IPS DF 6.9 (cell line): ENCODE results near the gene CDR2.
"Not testable (repeated sequence)": the region's sequence is repeated elsewhere in the genome, so short reads cannot be mapped to it uniquely, and the experiment has no call there.

Source experiments
- DNase-seq: peaks from one replicate; pipeline ENCODE4 v3.0.0-alpha.2; 2013; ENCODE audit warnings: low read depth, low spot score
- H3K27ac ChIP-seq: one replicate; pipeline ENCODE4 v1.5.1; 2013; ENCODE audit warnings: low read length, control low read depth
- H3K27me3 ChIP-seq: 2 replicates; pipeline ENCODE4 v1.6.1; 2013; ENCODE audit warnings: mild to moderate bottlenecking, low read length; ENCODE audit not compliant: control insufficient read depth, insufficient read depth
- H3K36me3 ChIP-seq: 2 replicates; pipeline ENCODE4 v1.6.1; 2013; ENCODE audit warnings: low read length; ENCODE audit not compliant: control insufficient read depth, insufficient read depth
- H3K4me1 ChIP-seq: 2 replicates; pipeline ENCODE4 v1.6.1; 2013; ENCODE audit warnings: low read length; ENCODE audit not compliant: control insufficient read depth, insufficient read depth
- H3K4me3 ChIP-seq: 2 replicates; pipeline ENCODE4 v1.5.1; 2013; ENCODE audit warnings: mild to moderate bottlenecking, low read length
- H3K9me3 ChIP-seq: 2 replicates; pipeline ENCODE4 v1.6.1; 2013; ENCODE audit warnings: low read length, inconsistent platforms; ENCODE audit not compliant: control insufficient read depth, insufficient read depth
- WGBS: extraction: QIAGEN DNeasy Blood & Tissue Kit; methylation state at CpG from one replicate; pipeline ENCODE4 v1.1.7; 2013; ENCODE audit warnings: mixed read lengths, missing lambda C conversion rate; ENCODE audit not compliant: insufficient read length, insufficient coverage; 5-methylcytosine and 5-hydroxymethylcytosine counted together

Gene CDR2

GRCh38 chr16:22379656-22380055 lies 5.2 kb upstream of the CDR2 start:
- no peaks in the 10 kb centered on the region for H3K4me1 ChIP-seq
- H3K9me3 ChIP-seq = no peaks in the 10 kb centered on the region
- no peaks in the 10 kb centered on the region for H3K27me3 ChIP-seq
- H3K4me3 ChIP-seq = no peak overlapping the region
- no peak overlapping the region for H3K27ac ChIP-seq
- DNase-seq = no peak
- H3K36me3 ChIP-seq = no peaks in the 10 kb centered on the region
- WGBS = no CpG with 5 or more reads among the region's 7 CpGs

GRCh38 chr16:22375963-22376640 lies 1.7 kb upstream of the CDR2 start:
- H3K27ac ChIP-seq = no peak overlapping the region
- H3K36me3 ChIP-seq = no peaks in the 10 kb centered on the region
- no peaks in the 10 kb centered on the region for H3K4me1 ChIP-seq
- no peaks in the 10 kb centered on the region for H3K27me3 ChIP-seq
- WGBS = no CpG with 5 or more reads among the region's 8 CpGs
- DNase-seq = no peak
- no peaks in the 10 kb centered on the region for H3K9me3 ChIP-seq
- H3K4me3 ChIP-seq = no peak overlapping the region

GRCh38 chr16:22375117-22375962 lies 921 bp upstream of the CDR2 start:
- H3K27ac ChIP-seq = no peak overlapping the region
- no CpG with 5 or more reads among the region's 28 CpGs for WGBS

GRCh38 chr16:22373662-22374310 lies 633 bp downstream of the CDR2 start:
- DNase-seq = no peak
- H3K4me3 ChIP-seq = peak overlapping the region; percentile 70
- H3K9me3 ChIP-seq = no peaks in the 10 kb centered on the region
- no CpG with 5 or more reads among the region's 51 CpGs for WGBS
- H3K27ac ChIP-seq = no peak overlapping the region
- no peaks in the 10 kb centered on the region for H3K4me1 ChIP-seq
- H3K36me3 ChIP-seq = no peaks in the 10 kb centered on the region
- no peaks in the 10 kb centered on the region for H3K27me3 ChIP-seq

More at GRCh38 chr16:22375117-22375962, 921 bp upstream of the CDR2 start:
- DNase-seq = no peak
- H3K4me1 ChIP-seq = no peaks in the 10 kb centered on the region
- peak overlapping the region; percentile 72; the same call in 1 of the 2 replicates for H3K4me3 ChIP-seq
- no peaks in the 10 kb centered on the region for H3K36me3 ChIP-seq
- no peaks in the 10 kb centered on the region for H3K9me3 ChIP-seq
- H3K27me3 ChIP-seq = no peaks in the 10 kb centered on the region

GRCh38 chr16:22372882-22373661 lies 1.3 kb downstream of the CDR2 start:
- no CpG with 5 or more reads among the region's 14 CpGs for WGBS
- no peaks in the 10 kb centered on the region for H3K9me3 ChIP-seq
- H3K4me3 ChIP-seq = peak overlapping the region; percentile 70; the same call in 1 of the 2 replicates
- no peaks in the 10 kb centered on the region for H3K27me3 ChIP-seq
- no peak for DNase-seq
- no peaks in the 10 kb centered on the region for H3K4me1 ChIP-seq
- H3K36me3 ChIP-seq = no peaks in the 10 kb centered on the region
- H3K27ac ChIP-seq = no peak overlapping the region

- no CpG with 5 or more reads among the region's 2 CpGs for WGBS
- H3K36me3 ChIP-seq = no peaks in the 10 kb centered on the region
- H3K27ac ChIP-seq = no peak overlapping the region
- no peak overlapping the region for H3K4me3 ChIP-seq
- H3K4me1 ChIP-seq = no peaks in the 10 kb centered on the region
- H3K9me3 ChIP-seq = no peaks in the 10 kb centered on the region
- no peak for DNase-seq
- H3K27me3 ChIP-seq = no peaks in the 10 kb centered on the region
Measured at GRCh38 chr16:22370038-22370820, 4.2 kb downstream of the CDR2 start.

- Histone ChIP-seq H3K4me1 (no peaks in the 10 kb centered on the region), H3K27me3 (no peaks in the 10 kb centered on the region), H3K27ac (no peak overlapping the region), H3K4me3 (no peak overlapping the region), H3K9me3 (no peaks in the 10 kb centered on the region), H3K36me3 (no peaks in the 10 kb centered on the region)
- no CpG with 5 or more reads among the region's 3 CpGs for WGBS
- DNase-seq = no peak
Measured at GRCh38 chr16:22369221-22369811, 5.1 kb downstream of the CDR2 start.

GRCh38 chr16:22368200-22368826 lies 6.1 kb downstream of the CDR2 start:
- not testable (repeated sequence) for DNase-seq, H3K4me1 ChIP-seq, H3K27me3 ChIP-seq, H3K4me3 ChIP-seq, H3K36me3 ChIP-seq, H3K27ac ChIP-seq, H3K9me3 ChIP-seq
- WGBS = no CpG with 5 or more reads among the region's 8 CpGs

GRCh38 chr16:22366889-22367288 lies 7.5 kb downstream of the CDR2 start:
- no peaks in the 10 kb centered on the region for H3K9me3 ChIP-seq
- H3K4me1 ChIP-seq = no peaks in the 10 kb centered on the region

More at GRCh38 chr16:22366889-22367288, 7.5 kb downstream of the CDR2 start:
- Histone ChIP-seq H3K27me3 (no peaks in the 10 kb centered on the region), H3K4me3 (no peak overlapping the region), H3K27ac (no peak overlapping the region), H3K36me3 (no peaks in the 10 kb centered on the region)
- DNase-seq = no peak
- no CpG with 5 or more reads among the region's 3 CpGs for WGBS
